Erythroblast (primary cell): ENCODE measurements around the gene SSTR3.
"Not testable (repeated sequence)": the region's sequence is repeated elsewhere in the genome, so short reads cannot be mapped to it uniquely, and the experiment has no call there.

ENCODE experiments used
- GATA1 ChIP-seq: IDR thresholded peaks from 2 replicates; pipeline ENCODE4 v1.6.1; 2011; ENCODE audit warnings: low read depth, mild to moderate bottlenecking, control low read depth, low read length, moderate library complexity
- POLR2A ChIP-seq: IDR thresholded peaks from 2 replicates; pipeline ENCODE4 v1.6.1; 2011; ENCODE audit warnings: mild to moderate bottlenecking, low read length

DNA sequence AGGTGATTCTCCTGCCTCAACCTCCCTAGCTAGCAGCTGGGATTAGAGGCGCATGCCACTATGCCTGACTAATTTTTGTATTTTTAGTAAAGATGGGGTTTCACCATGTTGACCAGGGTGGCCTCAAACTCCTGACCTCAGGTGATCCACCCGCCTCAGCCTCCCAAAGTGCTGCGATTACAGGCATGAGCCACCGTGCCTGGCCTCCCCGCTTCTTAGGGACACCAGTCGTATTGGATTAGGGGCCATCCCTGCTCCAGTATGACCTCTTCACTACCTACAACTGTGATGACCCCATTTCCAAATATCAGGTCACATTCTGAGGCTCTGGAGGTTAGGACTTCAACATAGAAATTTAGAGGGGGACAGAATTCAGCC lies 10.8 kb downstream of the SSTR3 start:
- not testable (repeated sequence) for TF ChIP-seq POLR2A, GATA1
